Keratinocyte (primary cell): ENCODE measurements around the gene ZNF423. TPM values are rescaled to one million over a fixed set of nuclear protein-coding genes. Genes with fewer than 3 reads are reported as not detected.

ENCODE experiments used
- DNase-seq: peaks from one replicate; pipeline ENCODE4 v3.0.0-alpha.2; 2011; ENCODE audit warnings: low read depth, missing footprints, low spot score
- FAIRE-seq: peaks from 2 replicates; lab custom pipeline; 2011; peaks lifted over from hg19 to GRCh38; lab: Jason Lieb, UNC
- H2AFZ ChIP-seq: 2 replicates; pipeline ENCODE4 v1.6.0; 2012; ENCODE audit warnings: low read length, control low read depth, inconsistent platforms; ENCODE audit not compliant: control insufficient read depth
- H3K27ac ChIP-seq: 2 replicates; pipeline ENCODE4 v1.5.1; 2011; ENCODE audit warnings: low read length; ENCODE audit not compliant: control insufficient read depth, insufficient read depth
- H3K27me3 ChIP-seq: 3 replicates; pipeline ENCODE4 v1.6.0; 2011; ENCODE audit warnings: low read length; ENCODE audit not compliant: control insufficient read depth, insufficient read depth; ENCODE audit errors: extremely low read depth
- H3K36me3 ChIP-seq, 2 experiments: 2 replicates in 1 of 2; 3 replicates in 1 of 2; pipeline ENCODE4 v1.5.1; 2011; ENCODE audit warnings: low read length in 2 of 2, mild to moderate bottlenecking in 1 of 2; ENCODE audit not compliant: control insufficient read depth in 2 of 2, insufficient read depth in 2 of 2; ENCODE audit errors: extremely low read depth in 1 of 2
- H3K4me1 ChIP-seq: 3 replicates; pipeline ENCODE4 v1.5.1; 2011; ENCODE audit warnings: low read length; ENCODE audit not compliant: control insufficient read depth, insufficient read depth; ENCODE audit errors: extremely low read depth
- H3K4me2 ChIP-seq: 3 replicates; pipeline ENCODE4 v1.6.0; 2011; ENCODE audit warnings: low read depth, low read length; ENCODE audit not compliant: control insufficient read depth, insufficient read depth; ENCODE audit errors: extremely low read depth
- H3K4me3 ChIP-seq, 3 experiments: fragments of 200-600 bp in 1 of 3; sonication (generic) in 1 of 3; 2 replicates in 2 of 3; 3 replicates in 1 of 3; pipeline ENCODE4 v1.5.1; 2011 to 2016; ENCODE audit warnings: low read length in 3 of 3, mild to moderate bottlenecking in 3 of 3, control low read depth in 2 of 3, inconsistent platforms in 1 of 3, low read depth in 1 of 3, mixed read lengths in 1 of 3, mixed run types in 1 of 3, moderate library complexity in 1 of 3; ENCODE audit not compliant: control insufficient read depth in 2 of 3, insufficient read depth in 2 of 3; ENCODE audit errors: extremely low read depth in 1 of 3
- H3K79me2 ChIP-seq: 2 replicates; pipeline ENCODE4 v1.6.0; 2012; ENCODE audit warnings: low read length; ENCODE audit not compliant: control insufficient read depth, insufficient read depth
- H3K9ac ChIP-seq: 3 replicates; pipeline ENCODE4 v1.6.0; 2011; ENCODE audit warnings: low read length; ENCODE audit not compliant: control insufficient read depth, insufficient read depth; ENCODE audit errors: extremely low read depth
- H3K9me1 ChIP-seq: 3 replicates; pipeline ENCODE4 v1.6.0; 2011; ENCODE audit warnings: low read length; ENCODE audit not compliant: control insufficient read depth, insufficient read depth; ENCODE audit errors: extremely low read depth
- H3K9me3 ChIP-seq: 2 replicates; pipeline ENCODE4 v1.5.1; 2012; ENCODE audit warnings: low read depth, low read length; ENCODE audit not compliant: control insufficient read depth
- H4K20me1 ChIP-seq: 3 replicates; pipeline ENCODE4 v1.6.0; 2011; ENCODE audit warnings: low read length; ENCODE audit not compliant: control insufficient read depth, insufficient read depth; ENCODE audit errors: extremely low read depth
- EZH2 ChIP-seq: IDR thresholded peaks from one replicate; pipeline ENCODE4 v1.6.1; 2012; ENCODE audit warnings: inconsistent platforms, mild to moderate bottlenecking, low read length, moderate library complexity
- dilution Hi-C: fragments of 300-500 bp; cut with MboI; formaldehyde crosslinking; loops from one replicate; pipeline ENCODE4 v1.7.0; 2020; ENCODE audit warnings: low sequenced_read_pairs; ENCODE audit not compliant: extremely low pct_ligation_motif_present
- polyA plus RNA-seq, 5 experiments: library from polyadenylated mRNA; depleted of rRNA in 3 of 5; stranded (reverse) in 3 of 5; stranded (forward) in 1 of 5; unstranded in 1 of 5; fragments of >200 nt; gene quantifications; 1 replicate in 1 of 5; 2 replicates in 3 of 5; 3 replicates in 1 of 5; pipeline versions ENCODE4 v1.2.1 to v1.2.3, GENCODE V29; 2011 to 2012; ENCODE audit warnings: missing spikeins in 2 of 5, low read depth in 1 of 5, low replicate concordance in 1 of 5
- TF ChIP-seq, protein P1 (sequence below), 3 experiments: IDR thresholded peaks in 1 of 3; conservative IDR thresholded peaks in 1 of 3; optimal IDR thresholded peaks in 1 of 3; 2 replicates in 2 of 3; 3 replicates in 1 of 3; pipeline versions ENCODE3 to v1.5.1; 2011; ENCODE audit warnings: low read length in 3 of 3, mild to moderate bottlenecking in 3 of 3, moderate library complexity in 2 of 3, control low read depth in 1 of 3, inconsistent platforms in 1 of 3; ENCODE audit not compliant: insufficient read depth in 2 of 3; ENCODE audit errors: extremely low read depth in 1 of 3

The ZNF423 gene
- polyA plus RNA-seq, 1 donor (not counting 4 experiments of a cell fraction or from before 2014, with no cell fraction given): 0.05 TPM

DNA sequence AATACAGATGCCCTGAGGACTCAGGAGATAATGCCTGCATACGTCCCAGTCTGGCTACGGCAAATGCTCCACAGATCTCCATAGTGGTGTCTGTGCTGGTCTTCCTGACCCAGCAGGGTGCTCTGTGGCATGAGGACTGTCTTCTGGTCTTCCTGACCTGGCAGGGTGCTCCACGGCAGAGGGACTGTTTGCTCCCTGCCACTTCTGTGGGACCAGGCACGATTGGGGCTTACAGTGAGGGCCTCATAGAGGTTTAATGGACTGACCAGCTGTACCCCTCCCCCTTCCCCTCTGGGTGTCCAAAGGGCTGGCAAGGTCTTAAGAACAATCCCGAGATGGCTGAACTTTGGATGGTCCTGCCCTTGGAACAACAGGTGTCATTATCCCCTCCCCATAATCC, 359.3 kb downstream of the ZNF423 start:
- no peak for FAIRE-seq
- dilution Hi-C loops: no loop called here

DNA sequence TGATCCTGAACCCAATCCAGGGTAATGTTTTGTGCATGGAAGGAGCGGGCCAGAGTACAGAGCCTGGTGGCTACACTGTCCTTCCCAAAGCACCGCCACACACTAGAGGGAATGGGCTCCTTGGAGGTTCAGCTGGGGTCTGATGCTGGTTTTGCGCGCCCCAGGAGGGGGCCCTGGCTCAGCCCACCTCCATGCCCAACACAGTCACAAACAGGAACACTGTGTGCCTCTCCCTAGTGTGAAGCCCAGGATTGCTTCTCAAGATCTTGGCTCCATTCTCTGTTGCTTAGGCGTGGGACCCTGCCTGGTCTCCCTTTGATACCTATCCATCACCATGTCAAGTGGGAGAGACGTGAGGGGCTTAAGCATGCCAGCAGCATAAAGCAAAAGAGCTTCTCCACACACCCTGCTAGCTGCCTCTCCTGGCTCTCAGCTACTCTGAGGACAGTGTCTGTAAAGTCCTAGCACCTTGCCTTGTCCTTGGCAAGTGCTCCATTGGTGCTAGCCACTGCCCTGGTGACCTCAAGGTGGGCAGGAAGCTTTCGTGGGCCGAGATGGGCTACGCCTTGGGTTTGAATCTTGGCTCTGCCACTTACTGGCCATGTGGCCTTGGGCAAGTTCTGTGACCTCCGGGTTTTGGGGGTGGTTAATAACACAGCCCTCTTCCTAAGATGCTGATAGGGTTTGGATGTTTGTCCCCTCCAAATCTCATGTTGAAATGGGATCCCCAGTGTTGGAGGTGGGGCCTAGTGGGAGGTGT, 360.1 kb downstream of the ZNF423 start:
- no peak overlapping the region for H3K4me2 ChIP-seq
- H3K4me1 ChIP-seq: no peaks in the 10 kb centered on the region
- H3K9ac ChIP-seq: no peak overlapping the region
- H4K20me1 ChIP-seq: no peaks in the 10 kb centered on the region
- dilution Hi-C loops: no loop called here
- TF ChIP-seq EZH2: no peak
- TF ChIP-seq, protein P1, sequence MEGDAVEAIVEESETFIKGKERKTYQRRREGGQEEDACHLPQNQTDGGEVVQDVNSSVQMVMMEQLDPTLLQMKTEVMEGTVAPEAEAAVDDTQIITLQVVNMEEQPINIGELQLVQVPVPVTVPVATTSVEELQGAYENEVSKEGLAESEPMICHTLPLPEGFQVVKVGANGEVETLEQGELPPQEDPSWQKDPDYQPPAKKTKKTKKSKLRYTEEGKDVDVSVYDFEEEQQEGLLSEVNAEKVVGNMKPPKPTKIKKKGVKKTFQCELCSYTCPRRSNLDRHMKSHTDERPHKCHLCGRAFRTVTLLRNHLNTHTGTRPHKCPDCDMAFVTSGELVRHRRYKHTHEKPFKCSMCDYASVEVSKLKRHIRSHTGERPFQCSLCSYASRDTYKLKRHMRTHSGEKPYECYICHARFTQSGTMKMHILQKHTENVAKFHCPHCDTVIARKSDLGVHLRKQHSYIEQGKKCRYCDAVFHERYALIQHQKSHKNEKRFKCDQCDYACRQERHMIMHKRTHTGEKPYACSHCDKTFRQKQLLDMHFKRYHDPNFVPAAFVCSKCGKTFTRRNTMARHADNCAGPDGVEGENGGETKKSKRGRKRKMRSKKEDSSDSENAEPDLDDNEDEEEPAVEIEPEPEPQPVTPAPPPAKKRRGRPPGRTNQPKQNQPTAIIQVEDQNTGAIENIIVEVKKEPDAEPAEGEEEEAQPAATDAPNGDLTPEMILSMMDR (optimal IDR thresholded peaks at IDR 0.05 in 1 of 3, IDR thresholded peaks at IDR 0.05 in 1 of 3, conservative IDR thresholded peaks at IDR 0.05 in 1 of 3; ENCODE audit: extremely low read depth in 1 of 3, insufficient read depth in 2 of 3, low read length in 3 of 3): no peak
- H3K9me1 ChIP-seq: no peaks in the 10 kb centered on the region
- FAIRE-seq (no peak), DNase-seq (no peak)
- H3K9me3 ChIP-seq: no peaks in the 10 kb centered on the region
- no peak overlapping the region for H3K27ac ChIP-seq
- H3K27me3 ChIP-seq: peaks cover 13% of the 10 kb centered on the region
- no peak overlapping the region for H3K4me3 ChIP-seq
- no peaks in the 10 kb centered on the region for H3K79me2 ChIP-seq
- H2AFZ ChIP-seq: no peak overlapping the region
- no peaks in the 10 kb centered on the region for H3K36me3 ChIP-seq

More for the DNA sequence above, 359.3 kb downstream of the ZNF423 start:
- Histone ChIP-seq H3K79me2 (no peaks in the 10 kb centered on the region), H2AFZ (no peak overlapping the region), H3K9me3 (no peaks in the 10 kb centered on the region), H3K9ac (no peak overlapping the region), H3K4me3 (no peak overlapping the region), H3K36me3 (no peaks in the 10 kb centered on the region), H4K20me1 (no peaks in the 10 kb centered on the region), H3K9me1 (no peaks in the 10 kb centered on the region), H3K4me1 (no peaks in the 10 kb centered on the region), H3K4me2 (no peak overlapping the region), H3K27ac (no peak overlapping the region), H3K27me3 (peaks cover 5% of the 10 kb centered on the region)
- no peak for DNase-seq
- no peak for TF ChIP-seq EZH2
- TF ChIP-seq, protein P1 (optimal IDR thresholded peaks at IDR 0.05 in 1 of 3, IDR thresholded peaks at IDR 0.05 in 1 of 3, conservative IDR thresholded peaks at IDR 0.05 in 1 of 3; ENCODE audit: extremely low read depth in 1 of 3, insufficient read depth in 2 of 3, low read length in 3 of 3): no peak
